HepG2 (cell line): ENCODE data around the gene LRIT2. TPM values are rescaled to one million over a fixed set of nuclear protein-coding genes. Genes with fewer than 3 reads are reported as not detected.

Source experiments
- ATAC-seq: fragments of 200-7000 bp; cut with Tn5 transposase; 3 replicates; pipeline ENCODE4 v1.9.1; 2020; ENCODE audit warnings: mild to moderate bottlenecking, moderate library complexity
- BruUV-seq: library from RNA; stranded (reverse); fragments of 400-500 nt; replicated peaks from 2 replicates; lab custom pipeline; 2021; lab: Mats Ljungman, UMichigan
- CTCF ChIA-PET: fragments of 300-600 bp; formaldehyde crosslinking; extraction: SDS; loops from one replicate; lab custom pipeline; 2021; ENCODE audit warnings: low total read pairs, inconsistent platforms, low intra/inter-chr PET ratio; lab: Yijun Ruan, JAX
- POLR2A ChIA-PET: fragments of 350-600 bp; sonication (Branson Sonifier 250); formaldehyde crosslinking; loops from one replicate; lab custom pipeline; 2020; ENCODE audit warnings: antibody characterized with exemption, inconsistent platforms; lab: Yijun Ruan, JAX
- DNase-seq: peaks from one replicate; pipeline ENCODE4 v3.0.0-alpha.2; 2015; ENCODE audit warnings: low spot score
- FAIRE-seq: peaks from 3 replicates; lab custom pipeline; 2011; peaks lifted over from hg19 to GRCh38; lab: Jason Lieb, UNC
- H2AFZ ChIP-seq: one replicate; pipeline ENCODE4 v1.6.1; 2011; ENCODE audit warnings: low read length, inconsistent platforms
- H3K27ac ChIP-seq: fragments of 300-600 bp; 3 replicates; pipeline ENCODE4 v1.8.0; 2011; ENCODE audit warnings: mixed run types, mild to moderate bottlenecking, mixed read lengths, low read length, inconsistent platforms; ENCODE audit not compliant: insufficient read depth; ENCODE audit errors: extremely low read length
- H3K27me3 ChIP-seq, 2 experiments: fragments of 200-600 bp in 1 of 2; 2 replicates in 1 of 2; 3 replicates in 1 of 2; pipeline versions ENCODE4 v1.6.0 to v1.8.0; 2011; ENCODE audit warnings: low read length in 2 of 2, mild to moderate bottlenecking in 2 of 2, moderate library complexity in 2 of 2, inconsistent platforms in 1 of 2; ENCODE audit not compliant: insufficient read depth in 2 of 2, control insufficient read depth in 1 of 2
- H3K36me3 ChIP-seq, 2 experiments: fragments of 200-600 bp in 1 of 2; replicated peaks in 1 of 2; 2 replicates in 1 of 2; 3 replicates in 1 of 2; pipeline versions ENCODE4 v1.5.1 to v1.8.0; 2011; ENCODE audit warnings: low read length in 2 of 2, inconsistent platforms in 1 of 2; ENCODE audit not compliant: insufficient read depth in 2 of 2, control insufficient read depth in 1 of 2
- H3K4me1 ChIP-seq: 2 replicates; pipeline ENCODE4 v1.5.1; 2012; ENCODE audit warnings: low read length, inconsistent platforms; ENCODE audit not compliant: insufficient read depth
- H3K4me2 ChIP-seq: 2 replicates; pipeline ENCODE4 v1.6.0; 2011; ENCODE audit warnings: low read depth, low read length, inconsistent platforms
- H3K4me3 ChIP-seq, 3 experiments: fragments of 200-600 bp in 1 of 3; sonication (generic), shearing (Covaris generic) in 1 of 3; replicated peaks in 1 of 3; 2 replicates each; pipeline ENCODE4 v1.5.1; 2011 to 2016; ENCODE audit warnings: low read length in 3 of 3, inconsistent platforms in 2 of 3, low read depth in 2 of 3, mild to moderate bottlenecking in 2 of 3, control low read depth in 1 of 3, mixed read lengths in 1 of 3; ENCODE audit not compliant: insufficient read depth in 1 of 3
- H3K79me2 ChIP-seq: one replicate; pipeline ENCODE4 v1.6.1; 2011; ENCODE audit warnings: low read length, inconsistent platforms; ENCODE audit not compliant: insufficient read depth
- H3K9ac ChIP-seq: 2 replicates; pipeline ENCODE4 v1.6.0; 2011; ENCODE audit warnings: mild to moderate bottlenecking, low read depth, low read length, inconsistent platforms; ENCODE audit not compliant: insufficient read depth
- H3K9me3 ChIP-seq: 2 replicates; pipeline ENCODE4 v1.5.1; 2012; ENCODE audit warnings: mild to moderate bottlenecking, low read length
- H4K20me1 ChIP-seq: 2 replicates; pipeline ENCODE4 v1.6.0; 2011; ENCODE audit warnings: inconsistent platforms, mild to moderate bottlenecking, low read length, moderate library complexity; ENCODE audit not compliant: insufficient read depth
- ARID5B ChIP-seq: IDR thresholded peaks from 2 replicates; pipeline ENCODE4 v1.4.0; 2020; ENCODE audit warnings: mild to moderate bottlenecking, missing genetic modification reagents
- GABPB1 ChIP-seq: IDR thresholded peaks from 2 replicates; pipeline ENCODE4 v1.6.1; 2016; ENCODE audit warnings: mild to moderate bottlenecking, missing genetic modification reagents, moderate library complexity, missing compliant biosample characterization
- GATA4 ChIP-seq: sonication (generic); IDR thresholded peaks from 2 replicates; pipeline ENCODE4 v1.6.1; 2016; ENCODE audit warnings: antibody characterized with exemption, low read depth, borderline replicate concordance
- IKZF4 ChIP-seq: sonication (generic); formaldehyde crosslinking; IDR thresholded peaks from 2 replicates; pipeline ENCODE4 v1.5.1; 2020; ENCODE audit warnings: borderline replicate concordance, mild to moderate bottlenecking, low read depth, missing genetic modification reagents; ENCODE audit errors: not compliant biosample characterization
- ZNF563 ChIP-seq: sonication (generic); formaldehyde crosslinking; IDR thresholded peaks from 2 replicates; pipeline ENCODE4 v1.8.0; 2022; ENCODE audit warnings: mild to moderate bottlenecking, moderate library complexity, missing genetic modification reagents
- WGBS: methylation state at CpG from one replicate; pipeline ENCODE4 v1.1.6; 2017; ENCODE audit warnings: low lambda C conversion rate; 5-methylcytosine and 5-hydroxymethylcytosine counted together
- in situ Hi-C: cut with HindIII; loops from 2 replicates; pipeline ENCODE4 v1.10.0; 2017; ENCODE audit warnings: low pct_unique_long_range_greater_than_20kb; ENCODE audit not compliant: extremely low pct_ligation_motif_present
- intact Hi-C: fragments of 100-400 bp; cut with micrococcal nuclease; formaldehyde crosslinking; loops from one replicate; pipeline ENCODE4 v1.10.0; 2022; ENCODE audit not compliant: unreplicated experiment
- polyA plus RNA-seq, 8 experiments: library from polyadenylated mRNA; depleted of rRNA in 3 of 8; stranded (reverse) in 7 of 8; unstranded in 1 of 8; fragments of >200 nt; fragmentation: Illumina TruSeq in 4 of 8; extraction: Trizol in 4 of 8; gene quantifications; 2 replicates each; pipeline versions ENCODE4 v1.2.1 to v1.2.3, GENCODE V29; 2011 to 2016; ENCODE audit warnings: low read depth in 4 of 8, missing spikeins in 1 of 8, mixed read lengths in 1 of 8; ENCODE audit not compliant: insufficient read depth in 1 of 8
- total RNA-seq, 5 experiments: library from RNA; depleted of rRNA; stranded (reverse); fragments of >200 nt; fragmentation: Illumina TruSeq; extraction: Trizol; gene quantifications; 2 replicates each; pipeline ENCODE4 v1.2.3, GENCODE V29; 2016; ENCODE audit warnings: low read depth in 1 of 5

LRIT2 gene
- total and polyA plus RNA-seq, 2 of the 13 experiments (the other 11 are each of a cell fraction or from before 2014, with no cell fraction given), result not detected

- TF ChIP-seq ARID5B (CRISPR knock-in tag), result 0 out of 2 replicates have a peak, but pooled peaks have one; percentile 32
Measured at GRCh38 chr10:84264611-84265141, 39.3 kb upstream of the LRIT2 start (continued).

GRCh38 chr10:84263716-84264115 lies 38.4 kb upstream of the LRIT2 start:
- POLR2A ChIA-PET, result no interaction called here
- no TSS peak for BruUV-seq
- H3K27me3 ChIP-seq, result peaks cover 3 to 19% of the 10 kb centered on the region in 2 experiments; a peak in 3 of 5 replicates
- H3K4me3 ChIP-seq, result no peak overlapping the region
- DNase-seq (no peak), FAIRE-seq (no peak), ATAC-seq (no peak)
- no peak overlapping the region for H3K4me2 ChIP-seq
- in situ Hi-C loops, result loop anchor here (10.0 kb wide), 1 partner anchor 101 kb away; no protein-coding TSS in a partner anchor
- intact Hi-C loops, result loop anchor here (1.0 to 2.0 kb wide), 2 partner anchors 111 to 274 kb away; no protein-coding TSS in a partner anchor
- H2AFZ ChIP-seq, result no peak overlapping the region
- CTCF ChIA-PET, result interaction anchor here (1.5 kb wide), 1 partner anchor 274 kb away, joined by 10 read pairs; no protein-coding TSS in a partner anchor
- no peaks in the 10 kb centered on the region for H4K20me1 ChIP-seq
- H3K4me1 ChIP-seq, result peaks cover 5% of the 10 kb centered on the region; the same call in 1 of the 2 replicates
- H3K36me3 ChIP-seq, result no peaks in the 10 kb centered on the region
- WGBS, result 24% methylated on average over 5 of the region's 5 CpGs
- H3K9me3 ChIP-seq, result no peaks in the 10 kb centered on the region
- H3K79me2 ChIP-seq, result no peaks in the 10 kb centered on the region
- TF ChIP-seq GABPB1 (CRISPR knock-in tag) (no peak), ZNF563 (CRISPR knock-in tag) (no peak), GATA4 (no peak), IKZF4 (CRISPR knock-in tag) (no peak)
- H3K27ac ChIP-seq, result no peak overlapping the region
- H3K9ac ChIP-seq, result no peak overlapping the region
